Stimulated activated CD4-positive, alpha-beta T cell treated with anti-CD3 and anti-CD28 coated beads, Interleukin-15, amount 100 ng/mL, for 24 hours (primary cell): ENCODE data around the gene SLC9C1.
A peak's percentile ranks its signal among the peaks of the same experiment; 100 is the strongest.

Source experiments
- DNase-seq: peaks from one replicate; pipeline ENCODE4 v3.0.0-alpha.2; 2020

SLC9C1 gene

DNA sequence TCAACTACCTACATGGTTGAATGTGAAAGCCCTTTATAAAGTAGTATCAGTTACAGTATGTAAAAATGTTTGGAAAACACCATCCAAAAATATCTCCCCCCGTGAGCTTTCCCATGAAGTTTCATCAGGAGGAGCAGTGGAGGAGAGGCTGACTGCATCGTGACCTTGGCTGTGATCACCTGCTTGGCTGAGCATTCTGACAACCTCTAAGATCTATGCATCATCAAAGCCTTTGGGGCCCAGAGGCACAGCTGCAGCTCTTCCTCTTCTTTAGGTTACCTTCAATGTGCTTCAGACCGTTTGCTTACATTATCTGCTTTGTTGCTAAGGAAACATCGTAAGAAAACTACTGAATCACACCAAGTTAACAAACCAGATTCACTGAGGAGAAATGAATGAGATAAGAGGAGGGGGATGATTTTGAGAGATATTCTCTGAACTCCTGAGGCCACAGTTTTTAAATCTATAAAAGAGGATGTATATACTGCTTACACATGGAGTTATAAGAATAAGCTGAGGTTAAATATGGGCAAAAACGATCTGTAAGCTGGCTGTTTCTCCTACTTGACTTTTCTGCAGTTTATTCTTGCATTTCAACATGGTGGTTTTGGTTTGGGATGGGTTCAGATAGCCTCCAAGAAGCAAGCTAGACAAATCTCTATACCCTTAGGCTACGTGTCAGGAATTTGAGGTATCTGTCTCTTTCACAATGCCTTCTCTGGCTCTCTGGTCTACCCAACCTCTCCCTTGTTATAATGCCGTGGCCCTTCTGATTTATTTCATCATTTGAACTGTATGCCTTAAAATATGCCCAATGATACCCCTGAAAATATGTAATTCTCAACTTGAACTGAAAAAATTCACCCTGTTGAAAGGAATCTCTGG lies 164.9 kb downstream of the SLC9C1 start:
- DNase-seq, result peak; percentile 47

DNA sequence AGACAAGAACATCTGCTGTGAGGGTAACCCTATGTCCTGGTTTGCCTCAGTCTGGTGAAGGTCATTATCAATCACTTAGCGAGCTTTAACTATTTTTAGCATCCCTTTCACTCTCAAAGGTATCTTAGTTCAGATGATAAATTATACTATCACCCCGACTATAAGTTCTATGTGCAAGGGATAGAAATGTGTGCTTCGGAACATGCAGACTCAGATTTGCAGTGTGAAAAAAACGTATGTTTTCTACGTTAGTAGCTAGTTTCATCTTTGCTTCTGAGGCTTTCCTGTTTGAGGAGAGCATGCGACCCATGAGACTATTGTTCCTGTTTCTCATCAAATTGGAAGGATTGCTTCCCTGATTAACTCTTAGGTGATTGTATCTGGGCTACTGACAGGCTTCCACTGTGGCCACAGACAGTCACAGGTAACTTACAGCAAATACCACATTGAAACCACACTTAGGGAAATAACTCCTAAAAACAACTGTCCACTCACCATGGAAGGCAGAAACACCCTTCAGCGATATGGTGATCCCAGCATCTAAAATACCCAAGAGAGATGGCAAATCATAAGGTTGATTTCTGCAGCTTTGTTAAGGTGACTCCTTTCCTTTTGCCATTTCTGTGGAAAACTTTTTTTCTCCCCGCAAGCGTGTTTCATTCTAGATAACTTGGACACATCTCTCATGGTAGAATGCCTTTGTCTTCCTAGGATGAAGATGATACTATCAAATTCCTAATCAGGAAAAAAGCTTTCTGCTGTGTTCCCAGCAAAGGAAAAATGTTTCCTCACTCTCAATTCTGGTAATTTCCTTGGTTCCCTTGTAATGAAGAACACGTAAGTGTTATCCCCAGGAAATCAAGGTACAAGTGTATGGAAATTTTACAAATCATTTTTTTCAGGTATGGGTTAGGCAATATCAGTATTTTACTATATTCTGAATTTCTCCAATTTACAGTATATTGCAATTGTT lies 166.2 kb downstream of the SLC9C1 start:
- no peak for DNase-seq

DNA sequence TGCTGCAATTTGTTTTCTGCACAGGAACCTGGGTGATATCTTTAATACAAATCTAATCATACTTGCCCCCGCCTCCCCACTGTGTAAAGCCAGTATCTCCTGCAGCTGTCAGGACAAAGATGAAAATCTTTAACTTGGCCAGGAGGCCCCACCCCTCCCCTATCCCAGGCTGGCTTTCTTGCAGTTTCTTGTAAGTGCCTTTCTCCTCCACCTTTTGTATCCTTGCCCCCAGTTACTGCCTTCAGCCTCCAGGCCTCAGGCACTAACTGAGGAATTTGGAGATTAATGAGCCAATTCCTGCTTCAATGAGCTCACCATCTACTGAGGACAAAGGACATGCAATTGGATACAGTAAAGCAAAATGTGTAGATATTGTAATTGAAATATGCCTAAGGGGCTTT lies 167.5 kb downstream of the SLC9C1 start:
- DNase-seq, result no peak

DNA sequence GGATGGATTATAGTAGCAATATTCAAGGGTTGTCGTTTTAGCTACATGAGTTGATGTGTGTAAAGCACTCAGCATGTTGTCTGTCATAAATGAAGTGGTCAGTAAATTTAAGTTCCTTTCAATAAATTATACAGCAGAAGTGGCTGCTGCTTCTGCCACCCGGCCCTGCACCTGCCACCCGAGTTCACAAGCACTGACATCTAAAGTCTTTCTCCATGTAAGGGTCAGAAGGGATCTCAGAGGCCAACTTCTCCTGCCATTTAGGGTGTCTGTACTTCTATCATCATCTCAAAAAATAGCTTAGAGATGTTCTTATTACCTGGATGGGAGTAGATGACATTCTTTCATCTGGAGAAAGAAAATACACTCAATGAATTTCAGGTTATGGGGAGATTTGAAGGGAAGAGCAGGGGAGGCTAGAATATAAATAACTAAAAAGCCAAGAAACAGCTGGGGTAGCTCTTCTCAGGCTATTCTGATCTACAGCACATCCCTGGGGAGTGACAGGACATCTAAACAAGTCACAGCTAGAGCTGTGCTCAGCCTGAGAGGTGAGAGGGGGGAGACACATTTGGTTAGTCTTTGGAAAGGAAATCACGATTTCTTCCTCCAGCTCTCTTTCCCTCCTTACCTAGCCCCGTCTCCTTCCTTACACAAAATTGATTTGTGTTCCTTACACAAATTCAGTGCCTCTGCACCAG lies 169.0 kb downstream of the SLC9C1 start:
- DNase-seq, result no peak

DNA sequence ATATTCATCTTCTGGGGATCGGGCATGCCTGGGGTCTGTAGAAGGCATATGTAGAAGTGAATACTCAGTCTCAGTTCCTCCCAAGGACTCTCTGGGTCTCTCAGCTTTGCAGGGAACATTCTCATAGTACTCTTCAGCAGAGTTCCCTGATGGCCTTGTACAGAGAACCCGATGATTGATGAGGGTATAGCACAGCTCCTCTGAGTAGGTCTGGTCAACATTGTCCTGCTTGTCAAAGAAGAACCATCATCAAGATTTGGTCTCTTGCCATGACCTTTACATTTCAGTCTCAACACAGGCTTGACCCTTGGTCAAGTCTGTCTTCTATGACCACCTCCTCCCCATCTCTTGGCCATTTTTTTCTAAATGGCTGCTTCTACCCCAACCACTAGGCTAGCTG lies 170.5 kb downstream of the SLC9C1 start:
- no peak for DNase-seq

DNA sequence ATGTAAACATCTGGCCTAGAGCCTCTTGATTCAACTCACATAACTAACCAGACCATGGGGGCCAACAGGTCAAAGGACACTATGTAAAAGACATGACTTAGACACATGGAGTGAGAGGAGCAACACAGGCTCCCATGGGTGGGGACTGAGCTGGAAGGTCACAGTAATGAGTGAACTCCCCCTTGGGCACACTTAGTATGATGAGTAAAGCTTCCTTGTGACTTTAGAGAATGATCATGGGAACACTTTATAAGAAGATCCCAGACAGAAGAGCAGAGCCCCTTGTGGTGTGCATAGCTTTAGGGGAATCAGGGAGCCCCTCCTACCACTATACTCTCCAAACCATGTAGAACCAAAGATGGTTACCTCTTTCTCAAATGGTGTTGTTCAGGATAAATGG lies 171.1 kb downstream of the SLC9C1 start:
- no peak for DNase-seq

DNA sequence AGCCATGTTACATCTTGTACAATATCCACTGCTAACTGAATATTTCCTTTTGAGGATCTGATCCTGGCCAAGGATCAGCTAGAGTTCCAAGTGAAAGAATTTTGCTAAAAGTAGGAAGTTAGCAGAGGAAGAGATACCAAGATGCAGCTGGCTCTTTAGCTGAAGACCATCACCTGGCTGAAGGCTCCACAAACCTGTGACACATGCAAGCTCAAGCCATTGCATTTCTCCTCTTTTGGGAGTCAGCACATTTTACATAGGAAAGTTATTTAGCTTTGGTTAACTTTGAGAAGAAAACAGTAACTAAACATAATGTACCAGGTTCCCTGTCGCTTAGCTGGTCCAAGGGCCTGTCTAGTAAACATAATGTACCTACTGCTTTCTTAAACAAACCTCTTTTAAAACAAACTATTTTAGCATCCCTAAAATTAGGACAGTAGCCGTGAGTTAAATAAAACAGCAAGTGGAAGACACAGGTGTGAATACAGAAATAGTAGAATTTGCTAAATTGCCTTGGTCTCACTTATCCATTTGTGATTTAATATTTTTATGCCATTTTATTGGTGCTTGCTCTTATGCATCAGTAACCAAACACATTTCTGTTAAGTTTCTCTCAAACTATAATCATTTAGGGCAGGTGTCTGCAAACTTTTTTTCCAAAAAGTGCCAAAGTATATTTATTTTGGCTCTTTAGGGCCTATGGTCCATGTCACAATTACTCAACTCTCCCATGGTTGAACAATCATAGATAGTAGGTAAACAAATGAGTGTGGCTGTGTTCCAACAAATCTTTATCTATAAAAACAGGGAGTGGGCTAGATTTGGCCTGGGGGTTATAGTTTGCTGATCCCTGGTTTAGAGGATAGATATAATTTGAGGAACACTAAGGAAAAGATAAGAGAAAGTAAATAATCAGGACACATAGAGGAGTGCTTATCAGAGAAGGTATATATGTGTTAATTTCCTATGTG lies 172.2 kb downstream of the SLC9C1 start:
- no peak for DNase-seq

DNA sequence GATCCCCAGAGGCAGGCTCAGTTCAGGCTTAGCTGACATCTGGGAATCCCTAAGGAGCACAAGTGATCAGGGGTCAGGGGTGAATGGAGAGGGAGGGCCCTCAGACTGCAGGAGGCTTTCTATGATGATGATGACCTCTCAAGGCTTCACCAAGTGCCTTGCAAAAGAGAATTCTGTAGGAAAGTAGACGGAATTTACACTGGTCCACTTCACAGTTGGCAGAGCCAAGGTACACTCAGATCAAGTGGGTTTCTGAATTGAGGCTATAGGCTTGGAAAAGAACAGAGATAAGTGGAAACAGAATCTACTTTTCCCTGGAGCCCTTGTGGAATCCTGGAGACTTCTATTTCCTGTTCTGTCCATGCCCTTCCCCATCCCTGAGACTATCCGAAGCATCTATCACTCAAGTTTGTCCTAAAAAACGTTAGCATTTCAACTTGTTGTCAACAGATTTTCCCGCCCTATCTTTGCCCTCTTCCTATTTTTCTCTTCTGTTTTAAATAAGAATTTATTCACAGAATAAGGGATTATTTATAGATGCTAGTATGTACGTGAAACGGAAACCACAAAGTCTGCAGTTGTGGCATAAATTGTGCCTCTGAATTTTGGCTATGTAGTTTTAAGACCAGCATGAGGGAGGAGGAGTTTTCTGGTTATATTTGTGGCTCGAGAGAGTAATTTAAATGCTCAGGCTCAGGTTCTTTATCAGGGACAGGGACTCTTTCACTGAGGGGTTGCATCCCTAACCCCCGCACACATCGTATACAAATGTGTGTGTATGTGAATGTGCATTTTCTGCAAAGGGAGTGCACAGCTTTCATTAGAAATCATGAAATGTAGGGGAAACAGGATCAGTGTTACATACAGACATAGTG lies 173.8 kb downstream of the SLC9C1 start:
- no peak for DNase-seq

DNA sequence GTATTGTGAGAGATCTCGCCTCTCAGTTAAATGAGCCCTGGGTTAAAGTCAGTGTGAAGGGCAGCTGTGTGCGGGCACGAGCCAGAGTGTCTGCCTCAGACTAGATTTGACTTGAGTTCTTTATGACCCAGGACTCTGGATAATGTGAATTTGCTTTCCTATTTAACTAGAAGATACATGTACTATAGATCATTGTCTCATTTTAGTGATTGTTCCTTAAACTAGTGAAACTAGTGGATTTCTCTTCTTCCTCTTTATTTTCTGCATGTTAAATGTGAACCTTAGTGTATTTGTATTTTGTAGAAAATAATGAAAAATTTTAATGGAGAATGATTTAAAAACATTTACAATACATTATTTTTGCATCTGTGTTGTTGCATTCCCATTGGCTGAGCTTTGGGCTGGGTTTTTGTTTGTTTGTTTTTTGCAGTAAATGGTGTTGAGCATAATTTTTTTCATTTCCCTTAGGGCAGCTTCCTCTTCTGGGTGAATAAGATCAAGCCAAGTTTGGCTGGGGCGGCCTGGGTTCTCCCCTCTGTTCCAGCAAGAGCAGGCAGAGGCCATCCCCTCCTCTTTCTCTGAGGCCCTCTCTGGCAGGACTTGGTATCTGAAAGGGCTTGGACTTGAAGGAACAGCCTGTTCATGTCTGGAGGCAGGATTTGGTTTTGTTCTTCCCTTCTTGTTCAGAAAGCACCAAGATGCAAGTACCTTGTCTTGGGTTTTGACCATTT lies 176.0 kb downstream of the SLC9C1 start:
- DNase-seq, result no peak

DNA sequence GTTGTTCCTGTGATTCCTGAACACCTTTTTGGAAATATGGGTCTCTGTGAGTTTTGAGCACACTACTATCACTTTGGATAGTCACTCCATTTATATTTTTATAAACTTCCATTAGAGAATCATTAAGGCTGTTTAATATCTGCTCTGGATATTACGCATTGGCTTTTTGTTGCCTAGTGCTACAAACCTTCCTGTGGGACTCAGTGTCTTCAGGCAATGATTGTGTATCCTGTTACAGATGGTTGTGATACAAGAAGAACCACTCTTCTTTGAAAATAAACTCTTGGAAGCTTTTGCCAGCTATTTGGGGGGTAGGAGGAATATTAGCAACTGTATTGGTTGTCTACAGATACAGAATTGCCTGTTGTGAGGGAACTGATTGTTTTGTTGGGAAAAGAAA lies 176.6 kb downstream of the SLC9C1 start:
- DNase-seq, result no peak

DNA sequence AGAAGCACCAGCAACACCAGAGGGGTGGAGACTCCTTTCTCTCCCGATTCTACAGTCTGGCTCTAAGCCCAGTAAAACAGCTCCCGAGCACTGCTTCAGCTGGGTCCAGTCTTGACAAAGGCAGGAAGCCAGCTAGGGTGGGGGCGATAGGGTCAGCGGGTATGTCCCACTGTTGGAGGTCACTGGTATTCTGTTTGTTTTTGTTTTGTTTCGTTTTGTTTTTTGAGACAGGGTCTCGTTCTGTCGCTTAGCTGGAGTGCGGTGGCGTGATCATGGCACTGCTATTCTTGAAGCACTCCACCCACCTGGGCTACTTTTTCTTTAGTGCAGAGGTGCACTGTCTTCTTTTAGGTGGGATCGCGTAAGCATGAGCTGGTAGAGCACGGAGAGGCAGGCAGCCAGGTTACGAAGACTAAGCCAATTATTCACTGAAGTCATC lies 177.2 kb downstream of the SLC9C1 start:
- DNase-seq, result no peak

DNA sequence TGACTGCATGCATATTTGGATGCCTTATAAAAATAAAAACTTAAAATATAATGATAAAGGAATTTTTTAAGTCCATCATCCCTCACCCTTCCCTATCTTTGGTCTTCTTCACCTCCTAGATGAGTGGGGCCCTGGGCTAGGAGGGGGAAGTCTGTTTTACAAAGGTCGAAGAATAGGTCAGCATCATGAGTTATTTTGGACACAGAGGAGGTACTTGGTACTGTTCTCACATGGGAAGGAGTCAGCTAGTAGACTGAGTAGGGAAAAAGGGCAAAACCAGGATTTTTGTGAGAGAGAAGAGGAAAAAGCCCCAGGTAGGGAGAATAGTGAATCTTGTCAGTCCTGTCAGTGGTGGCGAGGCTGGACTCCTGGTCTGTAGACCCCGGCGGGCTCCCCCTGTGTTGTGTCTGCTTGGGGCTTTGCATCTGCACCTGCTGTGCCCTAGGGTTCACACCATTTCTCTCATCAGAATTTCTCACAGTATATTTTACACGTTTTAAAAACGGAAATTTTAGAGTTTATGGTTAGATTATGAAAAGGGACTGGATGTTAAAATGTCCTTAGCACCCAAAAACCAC lies 178.1 kb downstream of the SLC9C1 start:
- DNase-seq, result no peak

DNA sequence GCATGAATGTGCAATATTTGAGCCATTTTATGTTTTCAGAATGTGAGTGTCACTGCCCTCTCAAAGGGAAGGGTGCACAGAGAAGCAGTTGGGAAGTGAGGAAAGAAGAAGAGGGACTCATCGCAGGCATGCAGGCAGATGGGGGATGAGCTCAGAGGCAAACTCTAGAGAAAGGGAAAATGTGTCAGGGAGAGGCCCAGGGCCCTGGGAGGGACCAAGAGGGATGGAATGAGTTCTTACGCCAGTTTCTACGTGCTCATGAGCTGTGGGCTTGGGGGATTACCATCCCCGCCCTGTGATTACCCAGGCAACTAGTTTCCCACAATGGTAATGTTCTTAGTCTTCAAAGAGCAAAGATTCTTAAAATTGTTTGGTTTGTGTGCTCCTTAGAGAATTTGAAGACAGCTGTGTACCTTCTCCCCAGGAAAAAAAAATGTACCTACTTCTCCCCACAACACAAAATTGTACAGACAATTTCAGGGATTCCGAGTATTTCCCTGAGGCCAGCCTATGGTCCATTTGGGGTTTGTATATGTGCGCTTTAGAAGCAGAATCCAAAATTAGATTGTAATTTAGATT lies 178.8 kb downstream of the SLC9C1 start:
- no peak for DNase-seq

DNA sequence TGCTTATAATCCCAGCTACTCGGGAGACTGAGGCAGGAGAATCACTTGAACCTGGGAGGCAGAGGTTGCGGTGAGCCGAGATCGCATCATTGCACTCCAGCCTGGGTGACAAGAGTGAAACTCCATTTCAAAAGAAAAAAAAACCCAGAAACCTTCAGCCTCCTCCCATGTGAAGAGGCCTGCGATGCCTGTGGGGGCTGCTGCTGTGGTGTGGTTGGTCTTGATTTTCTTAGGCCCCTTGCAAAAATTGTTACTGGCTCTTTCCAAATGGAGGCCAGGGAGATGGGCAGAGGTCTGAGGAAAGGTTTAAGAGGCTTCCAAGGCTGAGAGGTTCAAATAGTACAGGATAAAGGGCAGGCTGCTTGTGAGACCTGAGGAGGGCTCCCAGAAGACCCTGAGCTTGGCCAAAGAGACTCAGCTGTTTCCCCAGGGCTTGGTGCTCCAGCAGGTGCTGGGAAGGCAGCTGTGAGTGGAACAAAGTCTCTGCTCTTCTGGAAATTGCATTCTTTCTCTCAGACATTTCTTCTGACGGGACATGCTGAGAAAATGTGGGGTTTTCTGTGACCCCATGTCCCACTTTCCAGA lies 179.3 kb downstream of the SLC9C1 start:
- DNase-seq, result no peak

DNA sequence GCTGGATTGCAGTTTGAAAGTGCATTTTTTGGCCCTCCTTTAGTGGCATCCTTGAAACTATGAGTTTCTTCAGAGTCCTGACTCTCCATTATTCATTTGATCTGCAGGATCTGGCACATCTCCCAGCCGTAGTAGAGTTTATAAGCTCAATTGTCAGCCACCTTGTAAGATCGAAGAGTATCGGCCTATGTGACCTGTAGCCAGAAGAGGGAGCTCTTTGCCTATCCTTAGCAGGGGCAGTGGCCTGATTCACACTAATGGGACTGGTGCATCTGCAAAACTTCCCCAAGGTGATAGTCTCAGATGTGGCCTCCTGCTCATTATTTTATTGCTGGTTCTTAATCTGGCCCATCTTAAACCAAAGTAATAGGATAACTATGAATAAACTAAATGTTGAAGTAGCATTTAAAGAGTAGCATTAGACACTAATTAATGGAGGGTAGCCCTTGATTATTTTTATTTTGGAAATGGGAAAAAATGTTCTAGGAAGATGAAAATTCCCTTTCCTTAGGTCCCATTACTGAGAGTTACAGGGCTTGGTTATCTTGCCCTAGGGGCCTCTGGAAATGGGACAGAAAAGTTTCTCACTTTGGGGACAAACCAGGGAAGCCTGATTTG lies 182.1 kb downstream of the SLC9C1 start:
- DNase-seq, result peak; percentile 63

DNA sequence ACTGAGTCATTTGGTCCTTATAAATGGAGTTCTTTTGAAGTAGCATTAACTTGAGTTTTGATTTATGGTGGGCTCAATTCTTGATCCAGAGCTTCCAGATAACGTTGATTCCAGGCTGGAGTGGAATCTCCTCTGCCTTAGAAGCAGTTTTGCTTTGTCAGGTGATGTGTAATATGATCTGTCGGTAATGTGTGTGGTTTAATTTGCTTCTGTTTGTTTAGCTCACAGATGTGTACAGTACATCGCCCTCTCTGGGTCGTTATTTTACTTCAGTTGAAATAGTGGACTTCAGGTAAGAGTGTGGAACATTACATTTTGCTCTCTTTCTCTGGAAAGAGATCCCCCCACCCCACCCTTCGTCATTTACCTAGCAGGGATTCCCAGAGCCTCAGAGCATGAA lies 184.7 kb downstream of the SLC9C1 start:
- DNase-seq, result no peak

DNA sequence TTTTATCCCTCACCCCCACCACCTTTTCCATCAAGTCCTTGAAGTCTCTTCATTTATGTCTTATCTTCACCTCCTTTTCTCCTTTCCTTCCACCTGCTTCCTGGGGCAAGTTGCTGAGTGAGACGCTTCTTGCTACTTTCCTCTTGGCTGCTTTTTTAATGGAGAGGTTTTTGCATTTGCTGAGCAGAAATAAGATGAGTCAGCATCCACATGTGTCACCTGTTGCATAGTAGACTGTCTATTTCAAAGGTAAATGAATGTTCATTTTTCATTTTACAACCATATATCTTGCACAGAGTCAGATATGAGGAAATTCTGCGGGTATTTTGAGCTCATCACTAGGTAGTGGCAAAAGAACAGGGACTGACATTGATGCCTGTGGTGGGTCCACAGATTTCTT lies 189.2 kb downstream of the SLC9C1 start:
- no peak for DNase-seq

DNA sequence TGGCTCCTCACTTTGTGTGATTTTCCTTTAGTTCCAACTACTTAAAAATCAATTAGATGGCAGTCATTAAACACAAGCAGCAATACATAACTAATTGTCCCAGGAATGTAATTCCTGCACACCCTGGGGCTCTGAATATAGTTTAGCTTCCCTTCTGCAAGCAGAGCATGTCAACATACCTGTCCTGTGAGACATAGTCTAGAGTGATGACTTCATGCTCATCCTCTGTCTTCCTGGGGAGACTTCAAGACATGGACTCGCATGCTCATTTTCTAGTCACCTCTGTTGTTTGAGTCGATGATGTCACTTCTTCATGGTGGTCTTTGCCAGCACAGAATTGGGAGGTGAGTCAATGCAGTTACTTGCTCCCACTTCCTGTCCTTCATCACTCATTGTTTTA lies 192.1 kb downstream of the SLC9C1 start:
- no peak for DNase-seq

DNA sequence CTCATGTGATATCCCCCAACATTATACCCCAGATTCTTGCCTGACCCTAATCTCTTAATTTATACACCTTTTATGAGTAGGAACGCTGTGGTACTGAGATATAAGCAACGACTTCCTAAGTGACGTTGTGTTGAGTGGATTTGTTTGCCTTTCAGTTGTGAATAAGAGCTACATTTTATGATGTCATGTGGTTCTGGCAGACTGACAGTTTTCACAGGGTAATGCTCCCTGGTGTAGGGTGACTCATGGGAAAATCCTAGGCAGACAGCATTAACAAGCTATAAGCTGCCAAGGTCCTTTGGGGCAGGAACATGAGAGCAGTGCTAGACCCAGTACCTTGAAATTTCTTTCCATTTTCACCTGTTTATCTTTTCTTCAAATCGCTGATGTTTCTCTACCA lies 196.6 kb downstream of the SLC9C1 start:
- DNase-seq, result peak; percentile 33
